ENCODE data around the gene HAL. TPM values are rescaled to one million over a fixed set of nuclear protein-coding genes. Genes with fewer than 3 reads are reported as not detected.

The HAL gene
- polyA plus RNA-seq, 1 of the 3 experiments (the other 2 are of a cell fraction) = 0.08 TPM

GRCh38 chr12:95990136-95990535 is 6.0 kb downstream of the HAL start (continued):
- no peak for TF ChIP-seq IRF3 (IDR thresholded peaks at IDR 0.05; ENCODE audit: low read depth, low read length)
- no peak for TF ChIP-seq ZBTB33 (IDR thresholded peaks at IDR 0.05; ENCODE audit: borderline replicate concordance, low read depth)
- TF ChIP-seq RFX5 (IDR thresholded peaks at IDR 0.05; ENCODE audit: low read length) = no peak
- no peak for TF ChIP-seq CHD2 (IDR thresholded peaks at IDR 0.05; ENCODE audit: low read length, partially characterized antibody)
- no peak for TF ChIP-seq SIN3A (IDR thresholded peaks at IDR 0.05; ENCODE audit: borderline replicate concordance, low read depth, low read length)
- no peak for TF ChIP-seq JUND (IDR thresholded peaks at IDR 0.05)
- TF ChIP-seq TAF1 (IDR thresholded peaks at IDR 0.05; ENCODE audit: borderline replicate concordance, low read depth, low read length) = no peak

- 46% methylated on average over 4 of the region's 4 CpGs for WGBS (ENCODE audit: low lambda C conversion rate)
- no peaks in the 10 kb centered on the region for H3F3A ChIP-seq (replicated peaks; ENCODE audit: insufficient read depth)
- no peaks in the 10 kb centered on the region for H4K20me1 ChIP-seq (ENCODE audit: insufficient read depth)
- peak overlapping the region in 1 of 2 experiments; percentile 41; a peak in 2 of 4 replicates for H3K27ac ChIP-seq (ENCODE audit: low read depth in 2 of 2, low read length in 1 of 2)
- no peak overlapping the region for H3K4me3 ChIP-seq (ENCODE audit: low read depth in 2 of 2, low read length in 1 of 2)
- H3K4me2 ChIP-seq = no peak overlapping the region
- ChIA-PET CTCF (interaction anchor here (1.0 to 3.3 kb wide), 5 partner anchors 9 to 73 kb away, joined by 3 to 22 read pairs (median 5); no protein-coding TSS in a partner anchor), POLR2A (interaction anchor here (0.8 to 0.9 kb wide), 2 partner anchors 47 to 250 kb away, joined by 3 to 4 read pairs; partner anchors contain the start of genes AMDHD1 and CCDC38)
- no peaks in the 10 kb centered on the region for H3K36me3 ChIP-seq (replicated peaks in 1 of 2; ENCODE audit: control insufficient read depth in 1 of 2, insufficient read depth in 2 of 2, low read length in 1 of 2)
- peaks cover 0 to 17% of the 10 kb centered on the region in 2 experiments; a peak in 2 of 4 replicates for H3K4me1 ChIP-seq (ENCODE audit: control insufficient read depth in 1 of 2, insufficient read depth in 2 of 2, low read depth in 1 of 2, low read length in 1 of 2)
- H3K9me2 ChIP-seq = no peaks in the 10 kb centered on the region
- no peaks in the 10 kb centered on the region for H3K79me2 ChIP-seq (ENCODE audit: insufficient read depth)
- peak; percentile 64 for DNase-seq
- no peaks in the 10 kb centered on the region for H3K27me3 ChIP-seq (ENCODE audit: insufficient read depth)
- H3K9me3 ChIP-seq = no peaks in the 10 kb centered on the region
- H2AFZ ChIP-seq (ENCODE audit: low read depth) = no peak overlapping the region
- H3K9ac ChIP-seq = no peak overlapping the region
- TF ChIP-seq CHD2 (IDR thresholded peaks at IDR 0.05; ENCODE audit: low read length, partially characterized antibody) = peak; percentile 17
- TF ChIP-seq CTCF (IDR thresholded peaks at IDR 0.05) = no peak
- TF ChIP-seq REST (IDR thresholded peaks at IDR 0.05; ENCODE audit: low read depth, low read length) = no peak
- no peak for TF ChIP-seq GABPA (IDR thresholded peaks at IDR 0.05; ENCODE audit: low read depth)
- no peak for TF ChIP-seq MEF2A (IDR thresholded peaks at IDR 0.05; ENCODE audit: borderline replicate concordance, low read depth)
- no peak for TF ChIP-seq YY1 (IDR thresholded peaks at IDR 0.05; ENCODE audit: low read depth)
- TF ChIP-seq ELF1 (IDR thresholded peaks at IDR 0.05) = no peak
- no peak for TF ChIP-seq POLR2AphosphoS5 (IDR thresholded peaks at IDR 0.05; ENCODE audit: low read depth, low read length)
- no peak for TF ChIP-seq TCF12 (IDR thresholded peaks at IDR 0.05)
- no peak for TF ChIP-seq USF1 (IDR thresholded peaks at IDR 0.05; ENCODE audit: borderline replicate concordance, low read depth)
- TF ChIP-seq ZBTB33 (IDR thresholded peaks at IDR 0.05; ENCODE audit: borderline replicate concordance, low read depth) = no peak
- no peak for TF ChIP-seq USF2 (IDR thresholded peaks at IDR 0.05; ENCODE audit: borderline replicate concordance, low read depth, low read length)
These were observed 6.5 kb downstream of the HAL start for GRCh38 chr12:95989504-95990123.
